GM23338 (cell line): ENCODE results near the gene IVD. TPM values are rescaled to one million over a fixed set of nuclear protein-coding genes. Genes with fewer than 3 reads are reported as not detected.
A peak's percentile ranks its signal among the peaks of the same experiment; 100 is the strongest.

ENCODE experiments used
- ATAC-seq: fragments of 200-7000 bp; cut with Tn5 transposase; 3 replicates; pipeline ENCODE4 v1.9.1; 2020
- DNase-seq: peaks from one replicate; pipeline ENCODE4 v3.0.0-alpha.2; 2015; ENCODE audit warnings: low spot score
- H2AFZ ChIP-seq: fragments of 200-600 bp; sonication (generic); 2 replicates; pipeline ENCODE4 v1.8.0; 2016; ENCODE audit warnings: antibody characterized with exemption, mild to moderate bottlenecking, moderate library complexity
- H3F3A ChIP-seq: fragments of 200-600 bp; sonication (generic); replicated peaks from 2 replicates; pipeline ENCODE4 v1.8.0; 2017; ENCODE audit warnings: antibody characterized with exemption, mixed run types, low read depth
- H3K27ac ChIP-seq: fragments of 200-600 bp; sonication (generic); 2 replicates; pipeline ENCODE4 v1.6.1; 2016; ENCODE audit warnings: low read depth
- H3K27me3 ChIP-seq: fragments of 200-600 bp; sonication (generic); 2 replicates; pipeline ENCODE4 v1.8.0; 2016; ENCODE audit warnings: mild to moderate bottlenecking, mixed run types, moderate library complexity; ENCODE audit not compliant: insufficient read depth
- H3K36me3 ChIP-seq: fragments of 200-600 bp; sonication (generic); 2 replicates; pipeline ENCODE4 v1.8.0; 2016; ENCODE audit warnings: mild to moderate bottlenecking; ENCODE audit not compliant: insufficient read depth
- H3K4me1 ChIP-seq: fragments of 200-600 bp; sonication (generic); 2 replicates; pipeline ENCODE4 v1.8.0; 2016; ENCODE audit warnings: mild to moderate bottlenecking, moderate library complexity; ENCODE audit not compliant: insufficient read depth
- H3K4me2 ChIP-seq: fragments of 200-600 bp; sonication (generic); 2 replicates; pipeline ENCODE4 v1.7.1; 2017; ENCODE audit warnings: mixed run types
- H3K4me3 ChIP-seq: fragments of 200-600 bp; sonication (generic); 2 replicates; pipeline ENCODE4 v1.6.1; 2016; ENCODE audit warnings: mixed run types
- H3K79me2 ChIP-seq: fragments of 200-600 bp; sonication (generic); replicated peaks from 2 replicates; pipeline ENCODE4 v1.8.0; 2017; ENCODE audit warnings: mild to moderate bottlenecking; ENCODE audit not compliant: insufficient read depth
- H3K9me2 ChIP-seq: fragments of 200-600 bp; sonication (generic); 2 replicates; pipeline ENCODE4 v1.8.0; 2017; ENCODE audit not compliant: insufficient read depth
- H4K20me1 ChIP-seq: fragments of 200-600 bp; sonication (generic); replicated peaks from 2 replicates; pipeline ENCODE4 v1.8.0; 2017; ENCODE audit warnings: mild to moderate bottlenecking; ENCODE audit not compliant: insufficient read depth
- H3K27ac Mint-ChIP-seq: 2 replicates; pipeline ENCODE4 v1.8.0; 2020; ENCODE audit warnings: inconsistent platforms, mild to moderate bottlenecking, moderate library complexity, mixed read lengths
- H3K27me3 Mint-ChIP-seq: 3 replicates; pipeline ENCODE4 v1.8.0; 2022; ENCODE audit warnings: low read depth, mild to moderate bottlenecking, moderate library complexity, mixed read lengths, inconsistent platforms; ENCODE audit not compliant: insufficient read depth, poor library complexity
- H3K36me3 Mint-ChIP-seq: 3 replicates; pipeline ENCODE4 v1.8.0; 2021; ENCODE audit warnings: low read depth, mild to moderate bottlenecking, inconsistent platforms, moderate library complexity, mixed read lengths
- H3K4me1 Mint-ChIP-seq: 3 replicates; pipeline ENCODE4 v1.8.0; 2020; ENCODE audit warnings: mild to moderate bottlenecking, inconsistent platforms, mixed read lengths
- H3K4me3 Mint-ChIP-seq: 3 replicates; pipeline ENCODE4 v1.8.0; 2021; ENCODE audit warnings: moderate library complexity, mild to moderate bottlenecking, inconsistent platforms, mixed read lengths
- H3K9me3 Mint-ChIP-seq: 3 replicates; pipeline ENCODE4 v1.8.0; 2020; ENCODE audit warnings: moderate library complexity, mild to moderate bottlenecking, inconsistent platforms, mixed read lengths
- CTCF ChIP-seq, 2 experiments: fragments of 200-600 bp in 1 of 2; sonication (generic) in 1 of 2; conservative IDR thresholded peaks; 2 replicates each; pipeline versions ENCODE4 v1.5.1 to v1.6.1; 2016 to 2017; ENCODE audit warnings: antibody characterized with exemption in 2 of 2, low read depth in 2 of 2, mild to moderate bottlenecking in 2 of 2, moderate library complexity in 1 of 2
- ETS1 ChIP-seq: IDR thresholded peaks from 2 replicates; pipeline ENCODE4 v1.6.1; 2016; ENCODE audit warnings: antibody characterized with exemption
- EZH2 ChIP-seq: fragments of 200-600 bp; sonication (generic); IDR thresholded peaks from one replicate; pipeline ENCODE4 v1.8.0; 2017; ENCODE audit warnings: antibody characterized with exemption, mild to moderate bottlenecking, low read depth; ENCODE audit not compliant: unreplicated experiment
- EZH2phosphoT487 ChIP-seq: fragments of 200-600 bp; sonication (generic); IDR thresholded peaks from one replicate; pipeline ENCODE4 v1.8.1; 2018; ENCODE audit warnings: antibody characterized with exemption; ENCODE audit not compliant: unreplicated experiment
- JUNB ChIP-seq: IDR thresholded peaks from one replicate; pipeline ENCODE4 v1.6.1; 2016; ENCODE audit warnings: antibody characterized with exemption; ENCODE audit not compliant: unreplicated experiment
- NANOG ChIP-seq: IDR thresholded peaks from 2 replicates; pipeline ENCODE4 v1.6.1; 2016; ENCODE audit warnings: antibody characterized with exemption, borderline replicate concordance
- STAT1 ChIP-seq: IDR thresholded peaks from one replicate; pipeline ENCODE4 v1.6.1; 2016; ENCODE audit warnings: antibody characterized with exemption; ENCODE audit not compliant: unreplicated experiment
- ZNF114 ChIP-seq: fragments of 250-450 bp; sonication (Bioruptor Pico); IDR thresholded peaks from 2 replicates; pipeline ENCODE4 v1.5.0; 2020; ENCODE audit warnings: mild to moderate bottlenecking, moderate library complexity
- ZNF331 ChIP-seq: fragments of 250-450 bp; sonication (Bioruptor Pico); IDR thresholded peaks from 2 replicates; pipeline ENCODE4 v1.5.0; 2020; ENCODE audit warnings: low read depth, mild to moderate bottlenecking, moderate library complexity
- polyA plus RNA-seq: library from polyadenylated mRNA; unstranded; fragments of >200 nt; fragmentation: Nextera tagmentation; extraction: Ambion mirVana; gene quantifications from 2 replicates; pipeline ENCODE4 v1.2.1, GENCODE V29; 2016
- total RNA-seq: library from RNA; depleted of rRNA; stranded (reverse); fragments of >200 nt; shearing (Covaris generic); gene quantifications from 2 replicates; pipeline ENCODE4 v1.2.3, GENCODE V29; 2014

The IVD gene
- total and polyA plus RNA-seq, 2 experiments from 2014 or later = 54.1 to 75.4 TPM

- Mint-ChIP-seq H3K36me3 (peaks cover 21% of the 10 kb centered on the region), H3K9me3 (no peaks in the 10 kb centered on the region; the same call in 2 of the 3 replicates), H3K4me3 (peak overlapping the region; percentile 90), H3K4me1 (peaks cover 66% of the 10 kb centered on the region), H3K27ac (no peak overlapping the region), H3K27me3 (peaks cover 30% of the 10 kb centered on the region)
- peak; percentile 0; the same call in 2 of the 3 replicates for ATAC-seq
- peak; percentile 43 for DNase-seq
- Histone ChIP-seq H2AFZ (no peak overlapping the region), H4K20me1 (peaks cover 44% of the 10 kb centered on the region), H3K9me2 (no peaks in the 10 kb centered on the region), H3K4me1 (peaks cover 64% of the 10 kb centered on the region), H3K4me2 (peak overlapping the region; percentile 87), H3F3A (0 out of 2 replicates have a peak, but pooled peaks cover 2% of the 10 kb centered on the region), H3K79me2 (peaks cover 54% of the 10 kb centered on the region), H3K36me3 (no peaks in the 10 kb centered on the region; the same call in 1 of the 2 replicates), H3K27me3 (peaks cover 3% of the 10 kb centered on the region; the same call in 1 of the 2 replicates), H3K4me3 (peak overlapping the region; percentile 74), H3K27ac (no peak overlapping the region)
- TF ChIP-seq JUNB = no peak
- no peak for TF ChIP-seq ETS1
- no peak for TF ChIP-seq NANOG
- TF ChIP-seq CTCF (conservative IDR thresholded peaks at IDR 0.05; ENCODE audit: low read depth in 2 of 2) = peak in 1 of 2 experiments; percentile 31; a peak in 1 of 4 replicates
Measured at GRCh38 chr15:40441565-40442531, 36.3 kb downstream of the IVD start.

GRCh38 chr15:40443255-40443654, 37.7 kb downstream of the IVD start:
- Mint-ChIP-seq H3K9me3 (no peaks in the 10 kb centered on the region; the same call in 2 of the 3 replicates), H3K4me3 (peak overlapping the region; percentile 90), H3K36me3 (peaks cover 25% of the 10 kb centered on the region), H3K4me1 (peaks cover 58% of the 10 kb centered on the region), H3K27ac (no peak overlapping the region), H3K27me3 (peaks cover 31% of the 10 kb centered on the region)
- peaks cover 68% of the 10 kb centered on the region for H3K79me2 ChIP-seq
- H3K27me3 ChIP-seq = 0 out of 2 replicates have a peak, but pooled peaks cover 3% of the 10 kb centered on the region
- no peak overlapping the region for H3K27ac ChIP-seq
- H3K36me3 ChIP-seq = no peaks in the 10 kb centered on the region; the same call in 1 of the 2 replicates
- H3K4me1 ChIP-seq = peaks cover 54% of the 10 kb centered on the region
- H2AFZ ChIP-seq = no peak overlapping the region
- H3F3A ChIP-seq = 0 out of 2 replicates have a peak, but pooled peaks cover 2% of the 10 kb centered on the region
- ATAC-seq = no peak
- no peak for DNase-seq
- peaks cover 53% of the 10 kb centered on the region for H4K20me1 ChIP-seq
- H3K9me2 ChIP-seq = no peaks in the 10 kb centered on the region
- H3K4me2 ChIP-seq = peak overlapping the region; percentile 87
- H3K4me3 ChIP-seq = peak overlapping the region; percentile 74
- no peak for TF ChIP-seq STAT1
- no peak for TF ChIP-seq EZH2
- TF ChIP-seq ETS1 = no peak
- no peak for TF ChIP-seq ZNF331 (CRISPR knock-in tag)
- no peak for TF ChIP-seq EZH2phosphoT487
- TF ChIP-seq ZNF114 (CRISPR knock-in tag) = no peak
